Panc1 (cell line): ENCODE results near the gene HAGHL. TPM values are rescaled to one million over a fixed set of nuclear protein-coding genes. Genes with fewer than 3 reads are reported as not detected.
A peak's percentile ranks its signal among the peaks of the same experiment; 100 is the strongest.

Source experiments
- ATAC-seq: fragments of 200-7000 bp; cut with Tn5 transposase; 2 replicates; pipeline ENCODE4 v1.9.1; 2020; ENCODE audit warnings: mild to moderate bottlenecking, moderate library complexity
- BruUV-seq: library from RNA; stranded (reverse); fragments of 400-500 nt; replicated peaks from 2 replicates; lab custom pipeline; 2021; lab: Mats Ljungman, UMichigan
- CTCF ChIA-PET: fragments of 300-600 bp; sonication (Branson Sonifier 250); formaldehyde crosslinking; loops from one replicate; lab custom pipeline; 2022; ENCODE audit warnings: antibody characterized with exemption; lab: Charles Lee
- POLR2A ChIA-PET: fragments of 300-600 bp; sonication (Branson Sonifier 250); formaldehyde crosslinking; loops from one replicate; lab custom pipeline; 2022; ENCODE audit warnings: antibody characterized with exemption; lab: Charles Lee
- DNase-seq: peaks from one replicate; pipeline ENCODE4 v3.0.0-alpha.2; 2010; ENCODE audit warnings: low read depth, low spot score
- H3K27ac ChIP-seq: 2 replicates; pipeline ENCODE4 v1.5.1; 2011; ENCODE audit warnings: mild to moderate bottlenecking, low read length, inconsistent platforms
- H3K27me3 ChIP-seq: fragments of 200-500 bp; sonication (Bioruptor generic); 2 replicates; pipeline ENCODE4 v1.6.0; 2014; ENCODE audit warnings: low read length, inconsistent platforms; ENCODE audit not compliant: control insufficient read depth, insufficient read depth
- H3K36me3 ChIP-seq: fragments of 200-500 bp; sonication (Bioruptor generic); 2 replicates; pipeline ENCODE4 v1.5.1; 2014; ENCODE audit warnings: inconsistent platforms, mild to moderate bottlenecking, low read length, moderate library complexity; ENCODE audit not compliant: control insufficient read depth, insufficient read depth
- H3K4me1 ChIP-seq: 2 replicates; pipeline ENCODE4 v1.5.1; 2011; ENCODE audit warnings: inconsistent platforms, mild to moderate bottlenecking, low read length, moderate library complexity; ENCODE audit not compliant: control insufficient read depth, insufficient read depth
- H3K4me3 ChIP-seq, 2 experiments: 2 replicates each; pipeline ENCODE4 v1.5.1; 2011 to 2012; ENCODE audit warnings: low read depth in 2 of 2, low read length in 2 of 2, mild to moderate bottlenecking in 2 of 2, inconsistent platforms in 1 of 2, moderate library complexity in 1 of 2
- H3K9me3 ChIP-seq: fragments of 200-500 bp; sonication (Bioruptor generic); 2 replicates; pipeline ENCODE4 v1.5.1; 2014; ENCODE audit warnings: low read depth, mild to moderate bottlenecking, inconsistent platforms, low read length, moderate library complexity; ENCODE audit not compliant: control insufficient read depth, insufficient read depth
- POLR2AphosphoS5 ChIP-seq: IDR thresholded peaks from 2 replicates; pipeline ENCODE4 v1.6.1; 2012; ENCODE audit warnings: mild to moderate bottlenecking, low read depth, low read length, moderate library complexity
- SIN3A ChIP-seq: IDR thresholded peaks from 2 replicates; pipeline ENCODE4 v1.6.1; 2012; ENCODE audit warnings: low read depth, mild to moderate bottlenecking, low read length, moderate library complexity, borderline replicate concordance; ENCODE audit not compliant: insufficient read depth
- TCF7L2 ChIP-seq: IDR thresholded peaks from 2 replicates; pipeline ENCODE4 v1.6.1; 2011; ENCODE audit warnings: mild to moderate bottlenecking, low read depth, low read length, inconsistent platforms
- in situ Hi-C: cut with HindIII; loops from 2 replicates; pipeline ENCODE4 v1.10.0; 2016; ENCODE audit warnings: low sequenced_read_pairs, low pct_unique_long_range_greater_than_20kb
- intact Hi-C: fragments of 100-400 bp; cut with micrococcal nuclease; formaldehyde crosslinking; loops from one replicate; pipeline ENCODE4 v1.10.0; 2022; ENCODE audit not compliant: unreplicated experiment
- total RNA-seq: library from RNA; stranded (reverse); gene quantifications from one replicate; pipeline ENCODE4 v1.2.1, GENCODE V29; 2021; ENCODE audit not compliant: unreplicated experiment
- TF ChIP-seq, protein P1 (sequence below), 2 experiments: IDR thresholded peaks; 2 replicates each; pipeline ENCODE4 v1.6.1; 2011 to 2012; ENCODE audit warnings: low read depth in 2 of 2, control low read depth in 1 of 2, low read length in 1 of 2, mild to moderate bottlenecking in 1 of 2, moderate library complexity in 1 of 2; ENCODE audit not compliant: insufficient read depth in 1 of 2
- TF ChIP-seq, protein P2 (sequence below): fragments of 450-650 bp; IDR thresholded peaks from 2 replicates; pipeline ENCODE4 v1.5.1; 2017; ENCODE audit warnings: mild to moderate bottlenecking

The HAGHL gene
- total RNA-seq, 1 experiment from 2014 or later, result 41.1 TPM

DNA sequence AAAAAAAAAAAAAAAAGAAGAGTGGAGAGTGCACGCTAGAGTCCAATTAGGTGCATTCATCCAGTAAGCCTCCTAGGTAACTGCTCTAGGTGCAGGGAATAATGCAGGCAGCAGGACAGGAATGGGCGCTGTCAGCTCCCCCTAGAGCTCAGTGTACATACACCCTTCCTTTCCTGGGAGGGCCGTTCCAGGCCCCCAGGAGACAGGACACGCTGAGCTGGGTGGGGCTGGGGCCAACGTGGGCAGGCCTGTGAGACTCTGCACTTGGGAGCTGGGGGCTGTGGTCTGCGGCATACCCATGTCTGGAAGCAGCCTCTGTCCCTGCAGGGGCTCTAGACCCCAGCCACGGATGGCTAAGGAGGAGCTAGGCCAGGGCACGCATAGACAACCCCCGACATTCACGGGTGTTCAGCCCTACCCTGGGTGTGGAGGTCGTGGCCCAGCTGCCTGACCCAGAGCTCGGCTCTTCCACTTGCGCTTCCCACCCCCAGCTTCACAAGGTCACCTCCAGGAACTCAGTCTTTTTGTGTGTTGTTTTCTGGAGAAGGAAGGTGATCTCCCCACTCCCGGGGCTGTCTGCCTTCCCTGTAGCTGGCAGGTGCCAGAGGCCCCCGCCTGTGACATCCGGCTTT, 7.0 kb upstream of the HAGHL start:
- Histone ChIP-seq H3K4me1 (peaks cover 39% of the 10 kb centered on the region), H3K4me3 (peak overlapping the region; percentile 72 to 77), H3K27me3 (no peaks in the 10 kb centered on the region), H3K27ac (peak overlapping the region; percentile 93), H3K36me3 (no peaks in the 10 kb centered on the region; the same call in 1 of the 2 replicates), H3K9me3 (no peaks in the 10 kb centered on the region)
- BruUV-seq, result TSS peak; percentile 90
- TF ChIP-seq POLR2AphosphoS5 (peak; percentile 88), TCF7L2 (no peak), SIN3A (peak; percentile 39; the same call in 1 of the 2 replicates)
- TF ChIP-seq, protein P1, sequence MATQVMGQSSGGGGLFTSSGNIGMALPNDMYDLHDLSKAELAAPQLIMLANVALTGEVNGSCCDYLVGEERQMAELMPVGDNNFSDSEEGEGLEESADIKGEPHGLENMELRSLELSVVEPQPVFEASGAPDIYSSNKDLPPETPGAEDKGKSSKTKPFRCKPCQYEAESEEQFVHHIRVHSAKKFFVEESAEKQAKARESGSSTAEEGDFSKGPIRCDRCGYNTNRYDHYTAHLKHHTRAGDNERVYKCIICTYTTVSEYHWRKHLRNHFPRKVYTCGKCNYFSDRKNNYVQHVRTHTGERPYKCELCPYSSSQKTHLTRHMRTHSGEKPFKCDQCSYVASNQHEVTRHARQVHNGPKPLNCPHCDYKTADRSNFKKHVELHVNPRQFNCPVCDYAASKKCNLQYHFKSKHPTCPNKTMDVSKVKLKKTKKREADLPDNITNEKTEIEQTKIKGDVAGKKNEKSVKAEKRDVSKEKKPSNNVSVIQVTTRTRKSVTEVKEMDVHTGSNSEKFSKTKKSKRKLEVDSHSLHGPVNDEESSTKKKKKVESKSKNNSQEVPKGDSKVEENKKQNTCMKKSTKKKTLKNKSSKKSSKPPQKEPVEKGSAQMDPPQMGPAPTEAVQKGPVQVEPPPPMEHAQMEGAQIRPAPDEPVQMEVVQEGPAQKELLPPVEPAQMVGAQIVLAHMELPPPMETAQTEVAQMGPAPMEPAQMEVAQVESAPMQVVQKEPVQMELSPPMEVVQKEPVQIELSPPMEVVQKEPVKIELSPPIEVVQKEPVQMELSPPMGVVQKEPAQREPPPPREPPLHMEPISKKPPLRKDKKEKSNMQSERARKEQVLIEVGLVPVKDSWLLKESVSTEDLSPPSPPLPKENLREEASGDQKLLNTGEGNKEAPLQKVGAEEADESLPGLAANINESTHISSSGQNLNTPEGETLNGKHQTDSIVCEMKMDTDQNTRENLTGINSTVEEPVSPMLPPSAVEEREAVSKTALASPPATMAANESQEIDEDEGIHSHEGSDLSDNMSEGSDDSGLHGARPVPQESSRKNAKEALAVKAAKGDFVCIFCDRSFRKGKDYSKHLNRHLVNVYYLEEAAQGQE (IDR thresholded peaks at IDR 0.05; ENCODE audit: insufficient read depth in 1 of 2, low read depth in 2 of 2, low read length in 1 of 2), result no peak
- TF ChIP-seq, protein P2, sequence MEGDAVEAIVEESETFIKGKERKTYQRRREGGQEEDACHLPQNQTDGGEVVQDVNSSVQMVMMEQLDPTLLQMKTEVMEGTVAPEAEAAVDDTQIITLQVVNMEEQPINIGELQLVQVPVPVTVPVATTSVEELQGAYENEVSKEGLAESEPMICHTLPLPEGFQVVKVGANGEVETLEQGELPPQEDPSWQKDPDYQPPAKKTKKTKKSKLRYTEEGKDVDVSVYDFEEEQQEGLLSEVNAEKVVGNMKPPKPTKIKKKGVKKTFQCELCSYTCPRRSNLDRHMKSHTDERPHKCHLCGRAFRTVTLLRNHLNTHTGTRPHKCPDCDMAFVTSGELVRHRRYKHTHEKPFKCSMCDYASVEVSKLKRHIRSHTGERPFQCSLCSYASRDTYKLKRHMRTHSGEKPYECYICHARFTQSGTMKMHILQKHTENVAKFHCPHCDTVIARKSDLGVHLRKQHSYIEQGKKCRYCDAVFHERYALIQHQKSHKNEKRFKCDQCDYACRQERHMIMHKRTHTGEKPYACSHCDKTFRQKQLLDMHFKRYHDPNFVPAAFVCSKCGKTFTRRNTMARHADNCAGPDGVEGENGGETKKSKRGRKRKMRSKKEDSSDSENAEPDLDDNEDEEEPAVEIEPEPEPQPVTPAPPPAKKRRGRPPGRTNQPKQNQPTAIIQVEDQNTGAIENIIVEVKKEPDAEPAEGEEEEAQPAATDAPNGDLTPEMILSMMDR, result peak; percentile 67
- no peak for DNase-seq
- ChIA-PET CTCF (interaction anchor here (0.8 kb wide), 1 partner anchor 9 kb away, joined by 3 read pairs; no protein-coding TSS in a partner anchor), POLR2A (interaction anchor here (0.6 kb wide), 1 partner anchor 23 kb away, joined by 3 read pairs; no protein-coding TSS in a partner anchor)
- intact Hi-C loops, result no loop called here
- in situ Hi-C loops, result no loop called here
- ATAC-seq, result peak; percentile 42

DNA sequence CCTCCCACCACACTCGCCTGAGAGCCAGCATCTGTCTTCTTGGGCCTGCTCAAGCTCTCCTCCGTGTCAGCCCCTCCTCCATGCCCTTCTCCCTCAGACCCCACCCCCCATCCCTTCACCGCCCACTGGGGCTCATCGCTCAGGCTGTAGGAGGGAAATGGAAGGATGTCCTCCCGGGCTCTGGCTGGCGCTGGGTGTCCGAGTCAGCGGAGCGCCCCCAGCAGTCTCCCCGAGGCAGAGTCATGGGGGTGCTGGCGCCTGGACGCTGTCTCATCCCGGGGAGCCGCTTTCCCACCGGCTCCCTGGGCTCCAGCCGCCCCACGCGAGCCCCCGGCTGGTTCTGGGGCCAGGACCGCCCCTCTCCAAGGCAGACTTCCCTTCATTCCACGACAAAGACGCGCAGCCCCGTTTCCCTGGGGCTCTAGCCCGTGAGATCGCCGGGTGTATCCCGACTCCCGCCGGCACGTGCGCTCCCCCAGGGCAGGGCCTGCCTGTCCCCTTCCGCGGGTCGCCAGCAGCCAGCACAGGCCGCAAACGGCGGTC, 6.4 kb upstream of the HAGHL start:
- ATAC-seq (peak; percentile 43), DNase-seq (no peak)
- Histone ChIP-seq H3K4me3 (peak overlapping the region; percentile 72 to 77), H3K4me1 (peaks cover 42% of the 10 kb centered on the region), H3K27ac (peak overlapping the region; percentile 93), H3K36me3 (no peaks in the 10 kb centered on the region; the same call in 1 of the 2 replicates), H3K27me3 (no peaks in the 10 kb centered on the region), H3K9me3 (no peaks in the 10 kb centered on the region)
- ChIA-PET POLR2A (interaction anchor here (0.6 kb wide), 1 partner anchor 23 kb away, joined by 3 read pairs; no protein-coding TSS in a partner anchor), CTCF (interaction anchor here (0.8 to 1.1 kb wide), 2 partner anchors 8 to 10 kb away, joined by 3 read pairs; no protein-coding TSS in a partner anchor)
- no TSS peak for BruUV-seq
- intact Hi-C loops, result no loop called here
- TF ChIP-seq POLR2AphosphoS5 (peak; percentile 19), SIN3A (0 out of 2 replicates have a peak, but pooled peaks have one; percentile 4), TCF7L2 (no peak)
- TF ChIP-seq, protein P2, result peak; percentile 5; the same call in 1 of the 2 replicates
- TF ChIP-seq, protein P1 (IDR thresholded peaks at IDR 0.05; ENCODE audit: insufficient read depth in 1 of 2, low read depth in 2 of 2, low read length in 1 of 2), result no peak
- in situ Hi-C loops, result no loop called here
